ENCODE measurements around the gene NUBPL.
"Not testable (repeated sequence)": the region's sequence is repeated elsewhere in the genome, so short reads cannot be mapped to it uniquely, and the experiment has no call there.

The NUBPL gene

GRCh38 chr14:31876741-31877140 is 315.5 kb downstream of the NUBPL start:
- FAIRE-seq (no peak), DNase-seq (ENCODE audit: low spot score) (no peak)

GRCh38 chr14:31877255-31877798 is 316.1 kb downstream of the NUBPL start:
- no peak for DNase-seq (ENCODE audit: low spot score)
- FAIRE-seq = no peak

- DNase-seq (ENCODE audit: low spot score) = no peak
- no peak for FAIRE-seq
Observed at GRCh38 chr14:31879661-31880348, 318.6 kb downstream of the NUBPL start.

GRCh38 chr14:31880935-31881334 is 319.7 kb downstream of the NUBPL start:
- no peak for FAIRE-seq
- peak; percentile 80 for DNase-seq (ENCODE audit: low spot score)

GRCh38 chr14:31881531-31882310 is 320.5 kb downstream of the NUBPL start:
- no peak for DNase-seq (ENCODE audit: low spot score)

GRCh38 chr14:31884238-31884637 is 323.0 kb downstream of the NUBPL start:
- FAIRE-seq (no peak), DNase-seq (ENCODE audit: low spot score) (no peak)

More at GRCh38 chr14:31881531-31882310, 320.5 kb downstream of the NUBPL start:
- no peak for FAIRE-seq

- peak; percentile 46 for DNase-seq (ENCODE audit: low spot score)
- FAIRE-seq = no peak
Observed at GRCh38 chr14:31884776-31885379, 323.7 kb downstream of the NUBPL start.

- FAIRE-seq (no peak), DNase-seq (ENCODE audit: low spot score) (no peak)
Observed at GRCh38 chr14:31886156-31886835, 325.1 kb downstream of the NUBPL start.

- no peak for DNase-seq (ENCODE audit: low spot score)
Observed at GRCh38 chr14:31887929-31888580, 326.9 kb downstream of the NUBPL start.

GRCh38 chr14:31889297-31889696 is 328.1 kb downstream of the NUBPL start:
- DNase-seq (ENCODE audit: low spot score) (no peak), FAIRE-seq (no peak)

More at GRCh38 chr14:31887929-31888580, 326.9 kb downstream of the NUBPL start:
- FAIRE-seq = no peak

GRCh38 chr14:31890202-31890601 is 329.0 kb downstream of the NUBPL start:
- not testable (repeated sequence) for FAIRE-seq; DNase-seq (ENCODE audit: low spot score)

- FAIRE-seq = no peak
- no peak for DNase-seq (ENCODE audit: low spot score)
Observed at GRCh38 chr14:31893221-31893757, 332.1 kb downstream of the NUBPL start.

GRCh38 chr14:31894351-31894750 is 333.1 kb downstream of the NUBPL start:
- no peak for DNase-seq (ENCODE audit: low spot score)
- no peak for FAIRE-seq

GRCh38 chr14:31895206-31895605 is 334.0 kb downstream of the NUBPL start:
- no peak for FAIRE-seq
- no peak for DNase-seq (ENCODE audit: low spot score)

GRCh38 chr14:31895646-31896045 is 334.4 kb downstream of the NUBPL start:
- DNase-seq (ENCODE audit: low spot score) (no peak), FAIRE-seq (no peak)

GRCh38 chr14:31897581-31898186 is 336.5 kb downstream of the NUBPL start:
- no peak for FAIRE-seq

GRCh38 chr14:31898838-31899528 is 337.8 kb downstream of the NUBPL start:
- FAIRE-seq (no peak), DNase-seq (ENCODE audit: low spot score) (no peak)

More at GRCh38 chr14:31897581-31898186, 336.5 kb downstream of the NUBPL start:
- no peak for DNase-seq (ENCODE audit: low spot score)

GRCh38 chr14:31902002-31902401 is 340.8 kb downstream of the NUBPL start:
- DNase-seq (ENCODE audit: low spot score) (peak; percentile 62), FAIRE-seq (no peak)

GRCh38 chr14:31902945-31903646 is 341.9 kb downstream of the NUBPL start:
- FAIRE-seq = no peak
- no peak for DNase-seq (ENCODE audit: low spot score)
